Trophoblast cell (in vitro differentiated cells and primary cell): Measurements from ENCODE around the gene POU4F2.

Experiments
- DNase-seq, 2 donors: peaks; one replicate each; pipeline ENCODE4 v3.0.0-alpha.2; 2016
- H2AFZ ChIP-seq: 2 replicates; pipeline ENCODE4 v1.6.1; 2013; ENCODE audit warnings: low read length, moderate library complexity, mild to moderate bottlenecking; ENCODE audit not compliant: insufficient read depth, poor library complexity
- H2AK5ac ChIP-seq: 2 replicates; pipeline ENCODE4 v1.6.1; 2013; ENCODE audit warnings: mild to moderate bottlenecking, low read length
- H2BK120ac ChIP-seq: 2 replicates; pipeline ENCODE4 v1.6.1; 2013; ENCODE audit warnings: low read length, mild to moderate bottlenecking, moderate library complexity; ENCODE audit not compliant: insufficient read depth, poor library complexity
- H2BK12ac ChIP-seq: 2 replicates; pipeline ENCODE4 v1.6.1; 2013; ENCODE audit warnings: mild to moderate bottlenecking, low read length, moderate library complexity
- H2BK5ac ChIP-seq: 2 replicates; pipeline ENCODE4 v1.6.1; 2013; ENCODE audit warnings: low read length, low read depth, moderate library complexity, mild to moderate bottlenecking; ENCODE audit not compliant: poor library complexity
- H3K14ac ChIP-seq: 2 replicates; pipeline ENCODE4 v1.6.1; 2013; ENCODE audit warnings: mild to moderate bottlenecking, low read length
- H3K18ac ChIP-seq: 2 replicates; pipeline ENCODE4 v1.6.1; 2013; ENCODE audit warnings: mild to moderate bottlenecking, low read length
- H3K23ac ChIP-seq: 2 replicates; pipeline ENCODE4 v1.6.1; 2013; ENCODE audit warnings: low read length
- H3K27ac ChIP-seq: 2 replicates; pipeline ENCODE4 v1.5.1; 2013; ENCODE audit warnings: low read depth, mild to moderate bottlenecking, inconsistent platforms, low read length, moderate library complexity
- H3K27me3 ChIP-seq: 2 replicates; pipeline ENCODE4 v1.6.1; 2013; ENCODE audit warnings: inconsistent platforms, mild to moderate bottlenecking, low read length, moderate library complexity; ENCODE audit not compliant: insufficient read depth
- H3K36me3 ChIP-seq, 2 experiments: 1 replicate in 1 of 2; 2 replicates in 1 of 2; pipeline ENCODE4 v1.6.1; 2013; ENCODE audit warnings: low read length in 2 of 2, mild to moderate bottlenecking in 2 of 2, moderate library complexity in 1 of 2; ENCODE audit not compliant: insufficient read depth in 2 of 2, control insufficient read depth in 1 of 2
- H3K4ac ChIP-seq: 2 replicates; pipeline ENCODE4 v1.6.1; 2013; ENCODE audit warnings: low read depth, mild to moderate bottlenecking, low read length, moderate library complexity
- H3K4me1 ChIP-seq, 2 experiments: 1 replicate in 1 of 2; 2 replicates in 1 of 2; pipeline ENCODE4 v1.6.1; 2013; ENCODE audit warnings: low read length in 2 of 2, mild to moderate bottlenecking in 2 of 2, moderate library complexity in 1 of 2; ENCODE audit not compliant: insufficient read depth in 2 of 2, control insufficient read depth in 1 of 2
- H3K4me2 ChIP-seq: 2 replicates; pipeline ENCODE4 v1.6.1; 2013; ENCODE audit warnings: inconsistent platforms, mild to moderate bottlenecking, low read length, moderate library complexity
- H3K4me3 ChIP-seq: 2 replicates; pipeline ENCODE4 v1.5.1; 2013; ENCODE audit warnings: mild to moderate bottlenecking, low read depth, low read length, inconsistent platforms
- H3K79me1 ChIP-seq: one replicate; pipeline ENCODE4 v1.6.1; 2013; ENCODE audit warnings: low read length
- H3K79me2 ChIP-seq: 2 replicates; pipeline ENCODE4 v1.6.1; 2013; ENCODE audit warnings: low read length, mild to moderate bottlenecking; ENCODE audit not compliant: control insufficient read depth, insufficient read depth, poor library complexity
- H3K9ac ChIP-seq: 2 replicates; pipeline ENCODE4 v1.6.1; 2013; ENCODE audit warnings: mild to moderate bottlenecking, low read length
- H3K9me3 ChIP-seq: 2 replicates; pipeline ENCODE4 v1.6.1; 2013; ENCODE audit warnings: low read depth, mild to moderate bottlenecking, control low read depth, inconsistent platforms, low read length; ENCODE audit not compliant: insufficient read depth
- H4K12ac ChIP-seq: 2 replicates; pipeline ENCODE4 v1.6.1; 2013; ENCODE audit warnings: low read depth, mild to moderate bottlenecking, low read length, moderate library complexity
- H4K8ac ChIP-seq: 2 replicates; pipeline ENCODE4 v1.6.1; 2013; ENCODE audit warnings: low read depth, mild to moderate bottlenecking, low read length, moderate library complexity
- H4K91ac ChIP-seq: one replicate; pipeline ENCODE4 v1.6.1; 2013; ENCODE audit warnings: low read depth, mild to moderate bottlenecking, low read length, moderate library complexity
- WGBS: extraction: QIAGEN DNeasy Blood & Tissue Kit; methylation state at CpG from one replicate; pipeline ENCODE4 v1.1.7; 2013; ENCODE audit warnings: missing lambda C conversion rate; ENCODE audit not compliant: insufficient read length, insufficient coverage; ENCODE audit errors: extremely low coverage; 5-methylcytosine and 5-hydroxymethylcytosine counted together

POU4F2 gene

DNA sequence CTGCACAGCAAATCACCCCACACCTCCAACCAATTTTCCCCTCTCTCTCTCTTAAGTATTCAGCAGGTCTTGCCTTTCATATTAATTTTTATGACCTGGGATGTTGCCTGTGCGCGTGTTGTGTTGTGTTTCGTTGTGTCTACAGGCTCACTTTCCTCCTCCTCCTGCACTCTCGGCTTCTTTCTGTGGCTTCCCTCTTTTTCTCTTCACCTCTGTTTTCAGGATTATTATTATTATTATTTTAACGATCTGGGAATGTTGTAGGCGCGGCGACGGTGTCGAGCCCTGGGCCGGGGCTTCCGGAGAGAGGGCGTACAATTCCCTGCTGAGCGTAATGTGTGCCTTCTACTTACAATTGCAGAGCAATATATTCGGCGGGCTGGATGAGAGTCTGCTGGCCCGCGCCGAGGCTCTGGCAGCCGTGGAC lies 826 bp downstream of the POU4F2 start:
- Histone ChIP-seq H2BK120ac (no peak overlapping the region), H4K91ac (no peak overlapping the region), H3K4me2 (no peak overlapping the region), H3K9me3 (peaks cover 8% of the 10 kb centered on the region), H2BK5ac (no peak overlapping the region), H4K8ac (no peak overlapping the region), H2BK12ac (no peak overlapping the region), H3K4me3 (no peak overlapping the region), H3K4ac (no peak overlapping the region), H3K9ac (no peak overlapping the region), H3K27me3 (peaks cover 47% of the 10 kb centered on the region), H3K27ac (no peak overlapping the region), H3K79me1 (no peaks in the 10 kb centered on the region), H3K79me2 (no peaks in the 10 kb centered on the region), H3K18ac (no peak overlapping the region), H4K12ac (no peak overlapping the region), H3K36me3 (no peaks in the 10 kb centered on the region), H2AFZ (no peak overlapping the region), H3K14ac (no peak overlapping the region), H2AK5ac (no peak overlapping the region), H3K23ac (no peak overlapping the region), H3K4me1 (peaks cover 8% of the 10 kb centered on the region in 2 experiments)
- DNase-seq = no peak
- no CpG with 5 or more reads among the region's 20 CpGs for WGBS

DNA sequence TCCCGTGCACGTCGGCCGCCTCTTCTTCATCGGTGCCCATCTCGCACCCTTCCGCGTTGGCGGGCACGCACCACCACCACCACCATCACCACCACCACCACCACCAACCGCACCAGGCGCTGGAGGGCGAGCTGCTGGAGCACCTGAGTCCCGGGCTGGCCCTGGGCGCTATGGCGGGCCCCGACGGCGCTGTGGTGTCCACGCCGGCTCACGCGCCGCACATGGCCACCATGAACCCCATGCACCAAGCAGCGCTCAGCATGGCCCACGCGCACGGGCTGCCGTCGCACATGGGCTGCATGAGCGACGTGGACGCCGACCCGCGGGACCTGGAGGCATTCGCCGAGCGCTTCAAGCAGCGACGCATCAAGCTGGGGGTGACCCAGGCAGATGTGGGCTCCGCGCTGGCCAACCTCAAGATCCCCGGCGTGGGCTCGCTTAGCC lies 1.4 kb downstream of the POU4F2 start:
- Histone ChIP-seq H4K8ac (no peak overlapping the region), H3K23ac (no peak overlapping the region)
- no CpG with 5 or more reads among the region's 46 CpGs for WGBS

GRCh38 chr4:146640465-146641061 lies 1.9 kb downstream of the POU4F2 start:
- DNase-seq = no peak
- Histone ChIP-seq H3K18ac (no peak overlapping the region), H2AK5ac (no peak overlapping the region), H4K8ac (no peak overlapping the region), H3K14ac (no peak overlapping the region), H3K27ac (no peak overlapping the region), H3K4me1 (peaks cover 8% of the 10 kb centered on the region in 2 experiments), H3K9me3 (peaks cover 8% of the 10 kb centered on the region), H3K4me3 (no peak overlapping the region), H2BK5ac (no peak overlapping the region), H4K12ac (no peak overlapping the region), H3K27me3 (peaks cover 47% of the 10 kb centered on the region), H4K91ac (no peak overlapping the region), H3K4me2 (no peak overlapping the region), H2BK120ac (no peak overlapping the region), H3K23ac (no peak overlapping the region), H3K79me1 (no peaks in the 10 kb centered on the region), H2AFZ (no peak overlapping the region), H3K4ac (no peak overlapping the region), H2BK12ac (no peak overlapping the region), H3K9ac (no peak overlapping the region), H3K79me2 (no peaks in the 10 kb centered on the region), H3K36me3 (no peaks in the 10 kb centered on the region)
- WGBS = no CpG with 5 or more reads among the region's 37 CpGs

More for the DNA sequence above, 1.4 kb downstream of the POU4F2 start:
- no peak overlapping the region for H3K4ac ChIP-seq
- H3K79me2 ChIP-seq = no peaks in the 10 kb centered on the region
- no peak overlapping the region for H2BK12ac ChIP-seq
- H3K27me3 ChIP-seq = peaks cover 47% of the 10 kb centered on the region
- H4K91ac ChIP-seq = no peak overlapping the region
- H3K4me3 ChIP-seq = no peak overlapping the region
- no peak overlapping the region for H3K27ac ChIP-seq
- H3K4me2 ChIP-seq = no peak overlapping the region
- H3K79me1 ChIP-seq = no peaks in the 10 kb centered on the region
- no peak overlapping the region for H2AFZ ChIP-seq
- no peak overlapping the region for H4K12ac ChIP-seq
- no peak overlapping the region for H2AK5ac ChIP-seq
- H2BK5ac ChIP-seq = no peak overlapping the region
- H3K36me3 ChIP-seq = no peaks in the 10 kb centered on the region
- no peak for DNase-seq
- H2BK120ac ChIP-seq = no peak overlapping the region
- H3K9ac ChIP-seq = no peak overlapping the region
- H3K9me3 ChIP-seq = peaks cover 8% of the 10 kb centered on the region
- no peak overlapping the region for H3K18ac ChIP-seq
- peaks cover 8% of the 10 kb centered on the region in 2 experiments for H3K4me1 ChIP-seq
- H3K14ac ChIP-seq = no peak overlapping the region

GRCh38 chr4:146641762-146642161 lies 3.1 kb downstream of the POU4F2 start:
- Histone ChIP-seq H3K4me1 (peaks cover 8% of the 10 kb centered on the region in 2 experiments), H3K4ac (no peak overlapping the region), H3K36me3 (no peaks in the 10 kb centered on the region), H3K23ac (no peak overlapping the region), H2AK5ac (no peak overlapping the region), H2BK12ac (no peak overlapping the region), H3K9ac (no peak overlapping the region), H4K8ac (no peak overlapping the region), H3K14ac (no peak overlapping the region), H3K4me2 (no peak overlapping the region), H4K91ac (no peak overlapping the region), H3K27ac (no peak overlapping the region), H2AFZ (no peak overlapping the region), H2BK5ac (no peak overlapping the region), H4K12ac (no peak overlapping the region), H3K79me2 (no peaks in the 10 kb centered on the region), H3K4me3 (no peak overlapping the region), H2BK120ac (no peak overlapping the region), H3K9me3 (peaks cover 8% of the 10 kb centered on the region), H3K18ac (no peak overlapping the region), H3K27me3 (peaks cover 56% of the 10 kb centered on the region), H3K79me1 (no peaks in the 10 kb centered on the region)
- no CpG with 5 or more reads among the region's 3 CpGs for WGBS
- DNase-seq = no peak
